ENCODE results near the gene LY6G6D.

The LY6G6D gene

GRCh38 chr6:31721351-31722020 lies 6.3 kb downstream of the LY6G6D start, which contains the start of gene LY6G6C:
TSS of gene LY6G6C (minus strand) at chr6:31721746. CDS start at chr6:31721679, 67 bp downstream.
- no peak for DNase-seq

GRCh38 chr6:31722173-31722572 lies 7.0 kb downstream of the LY6G6D start:
- no peak for DNase-seq

GRCh38 chr6:31723245-31723979 lies 8.3 kb downstream of the LY6G6D start, which contains the start of gene MPIG6B:
TSS of gene MPIG6B (plus strand) at chr6:31723373. CDS start at chr6:31723384, 11 bp downstream.
- no peak for DNase-seq

- DNase-seq: no peak
Observed at GRCh38 chr6:31723980-31724691, 9.0 kb downstream of the LY6G6D start.

GRCh38 chr6:31725502-31726350 lies 10.6 kb downstream of the LY6G6D start:
- no peak for DNase-seq

GRCh38 chr6:31727034-31727716 lies 12.0 kb downstream of the LY6G6D start:
- DNase-seq: no peak

GRCh38 chr6:31727717-31728671 lies 12.8 kb downstream of the LY6G6D start:
- DNase-seq: no peak

- DNase-seq: no peak
Observed at GRCh38 chr6:31728767-31729514, 13.8 kb downstream of the LY6G6D start, which contains the start of gene DDAH2. TSS of gene DDAH2 (minus strand) at chr6:31729299. CDS start at chr6:31729161, 138 bp downstream.

- DNase-seq: peak; percentile 63
Observed at GRCh38 chr6:31729515-31729978, 14.4 kb downstream of the LY6G6D start.

GRCh38 chr6:31729979-31730630 lies 15.0 kb downstream of the LY6G6D start:
- no peak for DNase-seq

- no peak for DNase-seq
Observed at GRCh38 chr6:31730631-31731086, 15.5 kb downstream of the LY6G6D start.

- DNase-seq: no peak
Observed at GRCh38 chr6:31732029-31732428, 16.9 kb downstream of the LY6G6D start.

GRCh38 chr6:31733734-31734133 lies 18.6 kb downstream of the LY6G6D start:
- no peak for DNase-seq

- no peak for DNase-seq
Observed at GRCh38 chr6:31734247-31734820, 19.2 kb downstream of the LY6G6D start.

- DNase-seq: no peak
Observed at GRCh38 chr6:31734821-31735406, 19.8 kb downstream of the LY6G6D start.

- peak; percentile 26 for DNase-seq
Observed at GRCh38 chr6:31736021-31736767, 21.0 kb downstream of the LY6G6D start, which contains the start of gene CLIC1. TSS of gene CLIC1 (minus strand) at chr6:31736530. CDS start at chr6:31736300, 230 bp downstream.

- DNase-seq: no peak
Observed at GRCh38 chr6:31736768-31737314, 21.7 kb downstream of the LY6G6D start.
